ENCODE measurements around the gene XXYLT1.

Gene XXYLT1

GRCh38 chr3:195113536-195114425, 157.2 kb downstream of the XXYLT1 start:
- Histone ChIP-seq H3K27me3 (ENCODE audit: insufficient read depth, low read depth) (no peaks in the 10 kb centered on the region), H3K9ac (no peak overlapping the region), H3K79me2 (ENCODE audit: insufficient read depth, low read depth) (no peaks in the 10 kb centered on the region), H3K27ac (no peak overlapping the region), H2AFZ (ENCODE audit: low read depth) (no peak overlapping the region), H3K36me3 (ENCODE audit: insufficient read depth) (no peaks in the 10 kb centered on the region), H3K4me3 (IDR thresholded peaks at IDR 0.05; ENCODE audit: insufficient read depth, low read depth, low read length) (no peak overlapping the region), H3K4me2 (no peak overlapping the region), H4K20me1 (ENCODE audit: insufficient read depth) (no peaks in the 10 kb centered on the region), H3K4me1 (ENCODE audit: low read depth, poor library complexity, severe bottlenecking) (no peaks in the 10 kb centered on the region)
- TF ChIP-seq CTCF (conservative IDR thresholded peaks at IDR 0.05; ENCODE audit: low read depth, low read length), result no peak

DNA sequence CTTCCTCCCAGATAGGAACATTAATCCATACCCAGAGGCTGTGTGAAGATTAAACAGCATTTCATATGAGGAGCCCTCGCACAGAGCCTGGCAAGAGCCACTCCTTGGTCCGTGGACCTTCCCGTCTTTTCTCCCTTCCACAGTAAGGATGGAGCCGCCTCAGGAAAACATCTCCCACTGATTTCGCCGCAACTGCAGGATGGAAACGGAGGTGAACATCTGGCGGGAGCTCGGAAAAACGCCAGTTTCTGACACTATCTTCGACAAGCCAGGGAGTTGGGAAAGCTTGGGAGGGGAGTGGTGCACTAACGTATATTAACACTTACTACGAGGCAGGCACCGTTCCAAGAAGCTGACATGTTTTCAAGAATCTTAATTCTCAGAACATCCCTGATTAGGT, 157.9 kb downstream of the XXYLT1 start:
- Histone ChIP-seq H2AFZ (ENCODE audit: low read depth) (no peak overlapping the region), H3K4me3 (IDR thresholded peaks at IDR 0.05; ENCODE audit: insufficient read depth, low read depth, low read length) (no peak overlapping the region), H3K4me1 (ENCODE audit: low read depth, poor library complexity, severe bottlenecking) (no peaks in the 10 kb centered on the region), H3K27me3 (ENCODE audit: insufficient read depth, low read depth) (no peaks in the 10 kb centered on the region), H3K79me2 (ENCODE audit: insufficient read depth, low read depth) (no peaks in the 10 kb centered on the region), H3K9ac (no peak overlapping the region), H3K4me2 (no peak overlapping the region), H3K36me3 (ENCODE audit: insufficient read depth) (no peaks in the 10 kb centered on the region), H4K20me1 (ENCODE audit: insufficient read depth) (no peaks in the 10 kb centered on the region), H3K27ac (no peak overlapping the region)
- TF ChIP-seq CTCF (conservative IDR thresholded peaks at IDR 0.05; ENCODE audit: low read depth, low read length), result no peak

- no peaks in the 10 kb centered on the region for H3K79me2 ChIP-seq (ENCODE audit: insufficient read depth, low read depth)
- no peak overlapping the region for H3K4me3 ChIP-seq (IDR thresholded peaks at IDR 0.05; ENCODE audit: insufficient read depth, low read depth, low read length)
- H3K27me3 ChIP-seq (ENCODE audit: insufficient read depth, low read depth), result no peaks in the 10 kb centered on the region
- TF ChIP-seq CTCF (conservative IDR thresholded peaks at IDR 0.05; ENCODE audit: low read depth, low read length), result no peak
- no peaks in the 10 kb centered on the region for H3K4me1 ChIP-seq (ENCODE audit: low read depth, poor library complexity, severe bottlenecking)
- no peak overlapping the region for H3K4me2 ChIP-seq
- no peak overlapping the region for H3K9ac ChIP-seq
- no peaks in the 10 kb centered on the region for H4K20me1 ChIP-seq (ENCODE audit: insufficient read depth)
- H2AFZ ChIP-seq (ENCODE audit: low read depth), result no peak overlapping the region
- no peak overlapping the region for H3K27ac ChIP-seq
- H3K36me3 ChIP-seq (ENCODE audit: insufficient read depth), result no peaks in the 10 kb centered on the region
Measured at GRCh38 chr3:195112361-195112791, 158.6 kb downstream of the XXYLT1 start.

DNA sequence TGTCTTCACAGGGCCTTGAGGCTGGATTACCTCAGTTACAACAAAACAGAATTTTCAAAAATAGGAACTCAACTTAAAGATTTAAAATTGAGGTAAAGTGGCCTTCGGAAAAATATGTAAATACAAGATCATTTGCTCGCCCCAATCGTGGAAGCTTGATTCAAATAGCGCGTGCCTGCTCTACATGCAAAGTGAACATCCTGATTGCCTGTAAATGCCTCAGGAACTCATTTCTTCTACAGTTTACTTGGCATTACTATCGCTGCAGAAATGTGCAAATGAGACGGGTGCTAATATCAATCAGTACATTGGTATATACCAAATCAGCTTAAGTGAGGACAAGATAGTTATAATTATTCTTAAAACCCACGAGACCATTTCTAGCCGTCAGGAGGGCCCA, 159.2 kb downstream of the XXYLT1 start:
- no peak overlapping the region for H3K4me2 ChIP-seq
- no peaks in the 10 kb centered on the region for H3K36me3 ChIP-seq (ENCODE audit: insufficient read depth)
- H3K4me3 ChIP-seq (IDR thresholded peaks at IDR 0.05; ENCODE audit: insufficient read depth, low read depth, low read length), result no peak overlapping the region
- H3K9ac ChIP-seq, result no peak overlapping the region
- no peaks in the 10 kb centered on the region for H3K79me2 ChIP-seq (ENCODE audit: insufficient read depth, low read depth)
- H3K27me3 ChIP-seq (ENCODE audit: insufficient read depth, low read depth), result no peaks in the 10 kb centered on the region
- TF ChIP-seq CTCF (conservative IDR thresholded peaks at IDR 0.05; ENCODE audit: low read depth, low read length), result no peak
- no peaks in the 10 kb centered on the region for H3K4me1 ChIP-seq (ENCODE audit: low read depth, poor library complexity, severe bottlenecking)
- H2AFZ ChIP-seq (ENCODE audit: low read depth), result no peak overlapping the region
- no peak overlapping the region for H3K27ac ChIP-seq
- no peaks in the 10 kb centered on the region for H4K20me1 ChIP-seq (ENCODE audit: insufficient read depth)
